Body of pancreas (tissue), 4 donors: ENCODE data around the gene RNFT2. TPM values are rescaled to one million over a fixed set of nuclear protein-coding genes. Genes with fewer than 3 reads are reported as not detected.

Experiments used
- ATAC-seq: fragments of 150-250 bp; one replicate; pipeline ENCODE4 v1.9.1; 2016
- DNase-seq, 4 donors: peaks; one replicate each; pipeline ENCODE4 v3.0.0-alpha.2; 2019
- H3K27ac ChIP-seq, 4 donors: fragments of 200-600 bp; sonication (generic); 1 replicate in 3 of 4; 2 replicates in 1 of 4; pipeline versions ENCODE4 v1.5.1 to v1.6.1; 2016 to 2019; ENCODE audit warnings: mild to moderate bottlenecking in 1 of 4, mixed read lengths in 1 of 4, moderate library complexity in 1 of 4
- H3K27me3 ChIP-seq, 2 donors: fragments of 200-600 bp; sonication (generic); one replicate each; pipeline ENCODE4 v1.6.0; 2016; ENCODE audit warnings: mild to moderate bottlenecking in 1 of 2
- H3K36me3 ChIP-seq, 2 donors: fragments of 200-600 bp; sonication (generic); replicated peaks in 1 of 2; 2 replicates each; pipeline ENCODE4 v1.5.1; 2016; ENCODE audit warnings: low read depth in 2 of 2; ENCODE audit not compliant: insufficient read depth in 1 of 2
- H3K4me1 ChIP-seq: fragments of 200-600 bp; sonication (generic); one replicate; pipeline ENCODE4 v1.6.0; 2016
- H3K4me3 ChIP-seq, 2 donors: fragments of 200-600 bp; sonication (generic); 1 replicate in 1 of 2; 2 replicates in 1 of 2; pipeline ENCODE4 v1.5.1; 2016 to 2019
- H3K9me3 ChIP-seq, 3 donors: fragments of 200-600 bp; sonication (generic); 1 replicate in 2 of 3; 2 replicates in 1 of 3; pipeline ENCODE4 v1.5.1; 2016
- POLR2A ChIP-seq, 3 donors: fragments of 450-650 bp; IDR thresholded peaks; one replicate each; pipeline ENCODE4 v1.6.1; 2016; ENCODE audit warnings: antibody characterized with exemption in 3 of 3, mild to moderate bottlenecking in 2 of 3
- WGBS, 2 donors: methylation state at CpG; one replicate each; pipeline ENCODE4 v1.1.5; 2017; 5-methylcytosine and 5-hydroxymethylcytosine counted together
- intact Hi-C: fragments of 100-400 bp; cut with DNase I; formaldehyde crosslinking; loops from one replicate; pipeline ENCODE4 v1.15.1; 2023
- total RNA-seq, 2 donors: library from RNA; depleted of rRNA; stranded (reverse); fragments of >200 nt; gene quantifications; one replicate each; pipeline ENCODE4 v1.1.0, GENCODE V29; 2016
- TF ChIP-seq, protein P1 (sequence below), 7 experiments: fragments of 450-650 bp in 4 of 7; fragments of 200-600 bp in 3 of 7; sonication (generic) in 3 of 7; IDR thresholded peaks; one replicate each; pipeline ENCODE4 v1.5.1; 2016 to 2019; ENCODE audit warnings: antibody characterized with exemption in 7 of 7

RNFT2 gene
- total RNA-seq, 2 donors from 2014 or later: 1.3 to 1.6 TPM

DNA sequence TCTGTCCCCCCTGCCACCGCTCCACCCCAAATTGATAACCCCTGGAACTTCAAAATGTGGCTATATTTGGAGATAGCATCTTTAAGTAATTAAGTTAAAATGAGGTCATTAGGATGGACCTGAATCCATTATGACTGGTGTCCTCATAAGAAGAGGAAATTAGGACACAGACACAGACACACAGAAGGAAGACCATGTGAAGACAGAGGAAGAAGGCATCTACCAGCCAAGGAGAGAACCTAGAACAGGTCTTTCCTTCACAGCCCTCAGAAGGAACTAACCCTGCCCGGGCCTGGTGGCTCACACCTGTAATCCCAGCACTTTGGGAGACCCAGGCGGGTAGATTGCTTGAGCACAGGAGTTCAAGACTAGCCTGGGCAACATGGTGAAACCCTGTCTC, 146.8 kb downstream of the RNFT2 start:
- DNase-seq (no peak), ATAC-seq (no peak)
- Histone ChIP-seq H3K27me3 (peaks cover 0 to 10% of the 10 kb centered on the region in 2 donors), H3K36me3 (no peaks in the 10 kb centered on the region), H3K27ac (no peak overlapping the region), H3K4me1 (peaks cover 18% of the 10 kb centered on the region), H3K9me3 (no peaks in the 10 kb centered on the region), H3K4me3 (no peak overlapping the region)
- TF ChIP-seq, protein P1, sequence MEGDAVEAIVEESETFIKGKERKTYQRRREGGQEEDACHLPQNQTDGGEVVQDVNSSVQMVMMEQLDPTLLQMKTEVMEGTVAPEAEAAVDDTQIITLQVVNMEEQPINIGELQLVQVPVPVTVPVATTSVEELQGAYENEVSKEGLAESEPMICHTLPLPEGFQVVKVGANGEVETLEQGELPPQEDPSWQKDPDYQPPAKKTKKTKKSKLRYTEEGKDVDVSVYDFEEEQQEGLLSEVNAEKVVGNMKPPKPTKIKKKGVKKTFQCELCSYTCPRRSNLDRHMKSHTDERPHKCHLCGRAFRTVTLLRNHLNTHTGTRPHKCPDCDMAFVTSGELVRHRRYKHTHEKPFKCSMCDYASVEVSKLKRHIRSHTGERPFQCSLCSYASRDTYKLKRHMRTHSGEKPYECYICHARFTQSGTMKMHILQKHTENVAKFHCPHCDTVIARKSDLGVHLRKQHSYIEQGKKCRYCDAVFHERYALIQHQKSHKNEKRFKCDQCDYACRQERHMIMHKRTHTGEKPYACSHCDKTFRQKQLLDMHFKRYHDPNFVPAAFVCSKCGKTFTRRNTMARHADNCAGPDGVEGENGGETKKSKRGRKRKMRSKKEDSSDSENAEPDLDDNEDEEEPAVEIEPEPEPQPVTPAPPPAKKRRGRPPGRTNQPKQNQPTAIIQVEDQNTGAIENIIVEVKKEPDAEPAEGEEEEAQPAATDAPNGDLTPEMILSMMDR (IDR thresholded peaks at IDR 0.05): no peak
- no peak for TF ChIP-seq POLR2A (IDR thresholded peaks at IDR 0.05)
- intact Hi-C loops: no loop called here
- 81 to 87% methylated on average over 3 of the region's 3 CpGs for WGBS, 2 donors

DNA sequence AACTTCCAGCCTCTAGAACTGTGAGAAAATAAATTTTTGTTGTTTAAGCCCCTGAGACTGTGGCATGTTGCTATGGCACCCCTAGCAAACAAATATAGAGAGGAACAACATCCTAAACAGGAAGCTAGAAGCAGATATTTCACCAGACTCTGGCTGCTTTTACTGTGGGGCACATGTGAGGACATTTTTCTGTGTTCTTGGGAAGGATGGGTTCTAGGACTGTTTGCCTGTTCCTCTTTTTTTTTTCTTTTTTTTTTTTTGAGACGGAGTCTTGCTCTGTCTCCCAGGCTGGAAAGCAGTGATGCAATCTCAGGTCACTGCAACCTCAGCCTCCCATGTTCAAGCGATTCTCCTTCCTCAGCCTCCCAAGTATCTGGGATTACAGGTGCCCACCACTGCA, 147.4 kb downstream of the RNFT2 start:
- Histone ChIP-seq H3K4me1 (peaks cover 12% of the 10 kb centered on the region), H3K36me3 (no peaks in the 10 kb centered on the region), H3K27me3 (peaks cover 0 to 6% of the 10 kb centered on the region in 2 donors), H3K4me3 (no peak overlapping the region), H3K9me3 (no peaks in the 10 kb centered on the region), H3K27ac (no peak overlapping the region)
- intact Hi-C loops: no loop called here
- ATAC-seq: no peak
- WGBS, 2 donors: 78 to 86% methylated on average over 2 of the region's 2 CpGs
- no peak for DNase-seq
- TF ChIP-seq, protein P1 (IDR thresholded peaks at IDR 0.05): no peak
- no peak for TF ChIP-seq POLR2A (IDR thresholded peaks at IDR 0.05)

DNA sequence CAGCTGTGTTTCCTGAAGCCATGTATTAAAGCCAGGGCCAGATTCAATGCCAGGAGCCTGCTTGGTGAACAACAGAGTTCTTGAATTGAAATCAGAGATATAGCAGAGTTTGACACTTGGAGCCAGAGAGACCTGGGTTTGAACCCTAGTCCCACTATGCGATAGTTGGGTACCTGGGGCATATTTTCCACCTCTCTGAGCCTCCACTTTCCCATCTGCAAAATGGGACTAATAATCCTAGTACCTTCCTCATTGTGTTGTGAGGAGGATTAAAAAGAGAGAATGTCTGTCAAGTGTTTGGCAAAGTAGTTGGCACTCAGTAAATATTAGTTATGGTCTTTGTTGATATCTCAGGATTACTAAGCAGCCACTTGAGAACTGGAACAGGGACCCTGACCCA, 149.1 kb downstream of the RNFT2 start:
- no peaks in the 10 kb centered on the region for H3K27me3 ChIP-seq
- H3K9me3 ChIP-seq: no peaks in the 10 kb centered on the region
- H3K4me1 ChIP-seq: no peaks in the 10 kb centered on the region
- H3K36me3 ChIP-seq: no peaks in the 10 kb centered on the region
- no peak overlapping the region for H3K27ac ChIP-seq
- H3K4me3 ChIP-seq: no peak overlapping the region
- DNase-seq (no peak), ATAC-seq (no peak)
- TF ChIP-seq POLR2A (IDR thresholded peaks at IDR 0.05): no peak
- TF ChIP-seq, protein P1 (IDR thresholded peaks at IDR 0.05): no peak
- 60 to 78% methylated on average over 1 of the region's 1 CpG for WGBS, 2 donors
- intact Hi-C loops: no loop called here

DNA sequence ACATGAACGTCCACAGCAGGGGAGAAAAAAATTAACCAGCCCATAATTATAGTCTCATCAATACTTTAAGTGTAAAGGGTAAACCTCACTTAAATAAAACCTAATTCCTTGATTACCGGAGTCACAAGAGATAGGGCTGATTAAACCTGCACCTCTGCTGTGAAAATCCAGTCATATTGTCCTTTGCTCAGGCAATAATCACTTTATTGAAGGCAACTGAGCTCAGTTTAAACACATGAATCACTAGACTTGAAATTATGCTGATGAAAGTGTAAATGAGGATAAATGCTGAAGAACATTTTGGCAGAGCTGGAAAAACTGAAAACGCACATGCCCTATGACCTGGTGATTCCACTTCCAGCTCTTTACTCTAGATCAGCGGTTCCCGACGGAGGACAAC, 149.8 kb downstream of the RNFT2 start:
- Histone ChIP-seq H3K4me1 (no peaks in the 10 kb centered on the region), H3K9me3 (no peaks in the 10 kb centered on the region), H3K36me3 (no peaks in the 10 kb centered on the region), H3K4me3 (no peak overlapping the region), H3K27ac (no peak overlapping the region), H3K27me3 (no peaks in the 10 kb centered on the region)
- no peak for DNase-seq
- TF ChIP-seq, protein P1 (IDR thresholded peaks at IDR 0.05): no peak
- TF ChIP-seq POLR2A (IDR thresholded peaks at IDR 0.05): no peak
- no peak for ATAC-seq
- intact Hi-C loops: no loop called here
- 68 to 72% methylated on average over 6 of the region's 6 CpGs for WGBS, 2 donors

DNA sequence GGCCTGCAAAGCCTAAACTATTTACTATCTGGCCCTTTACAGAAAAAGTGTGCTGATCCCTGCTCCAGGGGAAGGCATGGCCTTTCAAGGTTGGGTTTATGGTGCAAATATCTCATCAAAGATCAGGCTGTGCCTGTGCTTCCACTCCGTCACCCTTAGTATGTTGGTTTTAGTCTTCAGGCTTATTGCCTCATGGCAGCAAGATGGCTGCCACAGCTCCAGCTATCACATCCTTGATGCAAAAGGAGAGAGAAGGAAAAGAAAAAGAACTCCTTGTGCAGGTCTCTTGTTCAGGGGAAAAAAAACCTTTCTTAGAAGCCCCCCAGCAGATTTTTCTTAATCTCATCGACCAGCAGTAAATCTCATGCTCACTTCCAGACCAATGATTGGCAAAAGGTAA, 152.2 kb downstream of the RNFT2 start:
- no peak for ATAC-seq

More for the DNA sequence above, 152.2 kb downstream of the RNFT2 start:
- no peak for DNase-seq
- intact Hi-C loops: no loop called here
- no peak for TF ChIP-seq POLR2A (IDR thresholded peaks at IDR 0.05)
- TF ChIP-seq, protein P1 (IDR thresholded peaks at IDR 0.05): no peak
- Histone ChIP-seq H3K9me3 (no peaks in the 10 kb centered on the region), H3K27me3 (no peaks in the 10 kb centered on the region), H3K36me3 (no peaks in the 10 kb centered on the region), H3K4me1 (no peaks in the 10 kb centered on the region), H3K27ac (no peak overlapping the region), H3K4me3 (no peak overlapping the region)
- 95 to 97% methylated on average over 2 of the region's 2 CpGs for WGBS, 2 donors
